ENCODE data around the gene LSM8.

LSM8 gene

GRCh38 chr7:118148930-118149329, 35.0 kb upstream of the LSM8 start:
- TF ChIP-seq EZH2phosphoT487 (IDR thresholded peaks at IDR 0.05; ENCODE audit: low read depth), result no peak
- TF ChIP-seq CTCF (IDR thresholded peaks at IDR 0.05; ENCODE audit: low read depth, low read length), result no peak
- H3K9ac ChIP-seq (ENCODE audit: low read length), result no peak overlapping the region
- H3K27me3 ChIP-seq (ENCODE audit: low read depth, low read length), result no peaks in the 10 kb centered on the region
- no peaks in the 10 kb centered on the region for H3K9me3 ChIP-seq (ENCODE audit: insufficient read depth, low read length)
- peaks cover 7% of the 10 kb centered on the region for H3K4me1 ChIP-seq (ENCODE audit: low read length)
- no peaks in the 10 kb centered on the region for H3K36me3 ChIP-seq (replicated peaks; ENCODE audit: low read depth, low read length)
- no peaks in the 10 kb centered on the region for H3K79me2 ChIP-seq (ENCODE audit: low read length)
- H3K27ac ChIP-seq (ENCODE audit: low read length), result no peak overlapping the region
- peak overlapping the region; percentile 86 for H2AFZ ChIP-seq (ENCODE audit: low read depth, low read length)
- H4K20me1 ChIP-seq (ENCODE audit: insufficient read depth, low read length), result no peaks in the 10 kb centered on the region
- H3K4me3 ChIP-seq (ENCODE audit: low read length), result no peak overlapping the region
- no peak overlapping the region for H3K4me2 ChIP-seq (ENCODE audit: low read length)

DNA sequence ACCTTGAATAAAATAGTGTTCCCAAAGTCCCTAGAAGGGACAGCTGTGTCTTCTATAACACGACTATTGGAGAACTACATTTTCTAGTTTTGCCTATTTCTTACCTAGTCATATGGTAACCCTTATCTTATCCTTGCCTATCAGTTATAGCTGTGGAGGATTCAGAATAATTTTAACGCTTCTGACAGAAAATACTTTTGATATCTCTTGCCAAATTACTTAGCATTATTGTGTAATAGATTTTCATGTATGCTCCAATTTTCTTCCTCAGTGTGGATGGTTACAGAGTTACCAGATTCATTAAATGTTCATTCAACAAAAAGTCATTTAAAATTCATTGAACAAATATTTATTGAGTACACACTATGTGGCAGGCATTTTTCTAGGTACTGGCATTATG, 34.6 kb upstream of the LSM8 start:
- H3K4me2 ChIP-seq (ENCODE audit: low read length), result no peak overlapping the region
- no peak overlapping the region for H3K27ac ChIP-seq (ENCODE audit: low read length)
- no peaks in the 10 kb centered on the region for H3K9me3 ChIP-seq (ENCODE audit: insufficient read depth, low read length)
- H3K4me3 ChIP-seq (ENCODE audit: low read length), result no peak overlapping the region
- no peaks in the 10 kb centered on the region for H3K79me2 ChIP-seq (ENCODE audit: low read length)
- H3K36me3 ChIP-seq (replicated peaks; ENCODE audit: low read depth, low read length), result no peaks in the 10 kb centered on the region
- no peaks in the 10 kb centered on the region for H4K20me1 ChIP-seq (ENCODE audit: insufficient read depth, low read length)
- no peaks in the 10 kb centered on the region for H3K27me3 ChIP-seq (ENCODE audit: low read depth, low read length)
- no peak overlapping the region for H3K9ac ChIP-seq (ENCODE audit: low read length)
- peaks cover 7% of the 10 kb centered on the region for H3K4me1 ChIP-seq (ENCODE audit: low read length)
- TF ChIP-seq CTCF (IDR thresholded peaks at IDR 0.05; ENCODE audit: low read depth, low read length), result no peak
- no peak for TF ChIP-seq EZH2phosphoT487 (IDR thresholded peaks at IDR 0.05; ENCODE audit: low read depth)
- H2AFZ ChIP-seq (ENCODE audit: low read depth, low read length), result no peak overlapping the region

GRCh38 chr7:118151671-118152070, 32.3 kb upstream of the LSM8 start:
- Histone ChIP-seq H4K20me1 (ENCODE audit: insufficient read depth, low read length) (no peaks in the 10 kb centered on the region), H3K4me3 (ENCODE audit: low read length) (no peak overlapping the region), H3K36me3 (replicated peaks; ENCODE audit: low read depth, low read length) (no peaks in the 10 kb centered on the region), H3K4me1 (ENCODE audit: low read length) (peaks cover 7% of the 10 kb centered on the region), H3K27me3 (ENCODE audit: low read depth, low read length) (0 out of 2 replicates have a peak, but pooled peaks cover 6% of the 10 kb centered on the region), H3K27ac (ENCODE audit: low read length) (no peak overlapping the region), H2AFZ (ENCODE audit: low read depth, low read length) (no peak overlapping the region), H3K9me3 (ENCODE audit: insufficient read depth, low read length) (no peaks in the 10 kb centered on the region), H3K4me2 (ENCODE audit: low read length) (no peak overlapping the region), H3K9ac (ENCODE audit: low read length) (no peak overlapping the region), H3K79me2 (ENCODE audit: low read length) (no peaks in the 10 kb centered on the region)
- TF ChIP-seq CTCF (IDR thresholded peaks at IDR 0.05; ENCODE audit: low read depth, low read length) (no peak), EZH2phosphoT487 (IDR thresholded peaks at IDR 0.05; ENCODE audit: low read depth) (no peak)

DNA sequence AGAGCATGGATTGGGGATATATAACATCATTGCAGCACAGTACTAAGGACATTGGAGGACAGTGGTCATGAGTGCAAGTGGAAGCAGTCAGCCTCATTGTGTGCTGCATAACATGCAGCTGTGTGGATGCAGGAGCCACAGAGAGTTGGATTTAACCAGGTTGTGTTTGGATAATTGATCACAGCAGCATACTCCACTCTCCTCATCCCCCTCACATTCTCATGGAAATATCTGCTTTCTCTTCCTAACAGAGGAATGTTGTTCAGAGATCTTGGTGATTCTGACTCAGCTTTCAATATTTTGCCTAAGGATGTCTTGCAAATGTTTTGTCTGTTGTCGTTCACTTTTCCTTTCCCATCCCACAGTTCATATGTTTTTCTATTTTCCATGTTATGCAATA, 31.8 kb upstream of the LSM8 start:
- Histone ChIP-seq H3K36me3 (replicated peaks; ENCODE audit: low read depth, low read length) (no peaks in the 10 kb centered on the region), H3K4me3 (ENCODE audit: low read length) (no peak overlapping the region), H3K9me3 (ENCODE audit: insufficient read depth, low read length) (no peaks in the 10 kb centered on the region), H3K4me2 (ENCODE audit: low read length) (no peak overlapping the region), H2AFZ (ENCODE audit: low read depth, low read length) (no peak overlapping the region), H3K9ac (ENCODE audit: low read length) (no peak overlapping the region), H3K79me2 (ENCODE audit: low read length) (no peaks in the 10 kb centered on the region), H4K20me1 (ENCODE audit: insufficient read depth, low read length) (no peaks in the 10 kb centered on the region), H3K27ac (ENCODE audit: low read length) (no peak overlapping the region), H3K4me1 (ENCODE audit: low read length) (peaks cover 7% of the 10 kb centered on the region), H3K27me3 (ENCODE audit: low read depth, low read length) (0 out of 2 replicates have a peak, but pooled peaks cover 6% of the 10 kb centered on the region)
- TF ChIP-seq EZH2phosphoT487 (IDR thresholded peaks at IDR 0.05; ENCODE audit: low read depth) (no peak), CTCF (IDR thresholded peaks at IDR 0.05; ENCODE audit: low read depth, low read length) (no peak)

Measured in OCI-LY3 (cell line).